Stomach (tissue), 4 donors: ENCODE measurements around the gene IGSF6.

Experiments used
- CTCF ChIP-seq, 7 experiments: fragments of 450-650 bp in 4 of 7; fragments of 200-600 bp in 3 of 7; sonication (generic) in 3 of 7; IDR thresholded peaks; one replicate each; pipeline ENCODE4 v1.5.1; 2016 to 2019; ENCODE audit warnings: antibody characterized with exemption in 7 of 7, control low read depth in 2 of 7, mild to moderate bottlenecking in 1 of 7
- POLR2A ChIP-seq, 4 donors: fragments of 450-650 bp; IDR thresholded peaks; one replicate each; pipeline ENCODE4 v1.6.1; 2016; ENCODE audit warnings: antibody characterized with exemption in 4 of 4, control low read depth in 2 of 4, mild to moderate bottlenecking in 1 of 4, moderate library complexity in 1 of 4

GRCh38 chr16:21628772-21629171 lies 23.6 kb downstream of the IGSF6 start:
- TF ChIP-seq CTCF (IDR thresholded peaks at IDR 0.05), result no peak
- TF ChIP-seq POLR2A (IDR thresholded peaks at IDR 0.05), result no peak
